ENCODE data around the gene LRP11. TPM values are rescaled to one million over a fixed set of nuclear protein-coding genes. Genes with fewer than 3 reads are reported as not detected.
A peak's percentile ranks its signal among the peaks of the same experiment; 100 is the strongest.
"Not testable (repeated sequence)": the region's sequence is repeated elsewhere in the genome, so short reads cannot be mapped to it uniquely, and the experiment has no call there.

LRP11 gene
- total and polyA plus RNA-seq, 2 experiments from 2014 or later = 50.3 to 108 TPM

- peaks cover 47% of the 10 kb centered on the region for H3K79me2 ChIP-seq (ENCODE audit: insufficient read depth)
- no peaks in the 10 kb centered on the region for H3K27me3 ChIP-seq (replicated peaks; ENCODE audit: insufficient read depth)
- no peak overlapping the region; the same call in 1 of the 2 replicates for H3K4me3 ChIP-seq
- peaks cover 35% of the 10 kb centered on the region for H3F3A ChIP-seq (ENCODE audit: insufficient read depth)
- H3K9ac ChIP-seq = no peak overlapping the region; the same call in 1 of the 2 replicates
- whole genome bisulfite sequencing, 2 experiments (ENCODE audit: low coverage in 1 of 2, low lambda C conversion rate in 2 of 2, missing lambda C conversion rate in 2 of 2) = 9 to 12% methylated on average over 7 of the region's 7 CpGs
- H3K36me3 ChIP-seq (ENCODE audit: low read depth) = no peaks in the 10 kb centered on the region
- peak overlapping the region; percentile 71 for H3K27ac ChIP-seq
- H2AFZ ChIP-seq = no peak overlapping the region
- no peaks in the 10 kb centered on the region for H3K9me3 ChIP-seq (ENCODE audit: low read depth)
- H4K20me1 ChIP-seq (ENCODE audit: insufficient read depth) = no peaks in the 10 kb centered on the region; the same call in 1 of the 2 replicates
- H3K9me2 ChIP-seq (ENCODE audit: insufficient read depth) = no peaks in the 10 kb centered on the region
- TF ChIP-seq EZH2phosphoT487 (IDR thresholded peaks at IDR 0.05; ENCODE audit: insufficient read depth, low read depth) (no peak), EZH2 (IDR thresholded peaks at IDR 0.05; ENCODE audit: insufficient read depth, poor library complexity, severe bottlenecking) (no peak)
- peaks cover 47% of the 10 kb centered on the region for H3K4me1 ChIP-seq (ENCODE audit: insufficient read depth)
- H3K4me2 ChIP-seq (ENCODE audit: unreplicated experiment) = peak overlapping the region; percentile 73
- in situ Hi-C loops (cut with MboI) = no loop called here
- DNase-seq = peak; percentile 93
These were observed 17.8 kb downstream of the LRP11 start for GRCh38 chr6:149846321-149846720.

GRCh38 chr6:149845549-149845948 lies 18.6 kb downstream of the LRP11 start:
- peaks cover 47% of the 10 kb centered on the region for H3K4me1 ChIP-seq (ENCODE audit: insufficient read depth)
- no peak overlapping the region for H3K4me3 ChIP-seq
- no peak for TF ChIP-seq EZH2phosphoT487 (IDR thresholded peaks at IDR 0.05; ENCODE audit: insufficient read depth, low read depth)
- TF ChIP-seq EZH2 (IDR thresholded peaks at IDR 0.05; ENCODE audit: insufficient read depth, poor library complexity, severe bottlenecking) = no peak
- no peak overlapping the region for H2AFZ ChIP-seq
- H3K4me2 ChIP-seq (ENCODE audit: unreplicated experiment) = no peak overlapping the region
- no peak overlapping the region for H3K9ac ChIP-seq
- peaks cover 36% of the 10 kb centered on the region for H3F3A ChIP-seq (ENCODE audit: insufficient read depth)
- no peaks in the 10 kb centered on the region; the same call in 1 of the 2 replicates for H4K20me1 ChIP-seq (ENCODE audit: insufficient read depth)
- in situ Hi-C loops (cut with MboI) = no loop called here
- no peaks in the 10 kb centered on the region for H3K9me2 ChIP-seq (ENCODE audit: insufficient read depth)
- no peaks in the 10 kb centered on the region for H3K27me3 ChIP-seq (replicated peaks; ENCODE audit: insufficient read depth)
- H3K27ac ChIP-seq = no peak overlapping the region
- peaks cover 40% of the 10 kb centered on the region for H3K79me2 ChIP-seq (ENCODE audit: insufficient read depth)
- no peak for DNase-seq
- WGBS, 2 experiments (ENCODE audit: low coverage in 1 of 2, low lambda C conversion rate in 2 of 2, missing lambda C conversion rate in 2 of 2) = 81 to 83% methylated on average over 3 of the region's 3 CpGs
- no peaks in the 10 kb centered on the region for H3K36me3 ChIP-seq (ENCODE audit: low read depth)
- H3K9me3 ChIP-seq (ENCODE audit: low read depth) = no peaks in the 10 kb centered on the region

- TF ChIP-seq EZH2 (IDR thresholded peaks at IDR 0.05; ENCODE audit: insufficient read depth, poor library complexity, severe bottlenecking) (no peak), EZH2phosphoT487 (IDR thresholded peaks at IDR 0.05; ENCODE audit: insufficient read depth, low read depth) (no peak)
- Histone ChIP-seq H4K20me1 (ENCODE audit: insufficient read depth) (no peaks in the 10 kb centered on the region; the same call in 1 of the 2 replicates), H3K4me3 (no peak overlapping the region), H2AFZ (no peak overlapping the region), H3K4me1 (ENCODE audit: insufficient read depth) (peaks cover 56% of the 10 kb centered on the region), H3F3A (ENCODE audit: insufficient read depth) (peaks cover 46% of the 10 kb centered on the region), H3K4me2 (ENCODE audit: unreplicated experiment) (no peak overlapping the region), H3K9me3 (ENCODE audit: low read depth) (no peaks in the 10 kb centered on the region), H3K36me3 (ENCODE audit: low read depth) (no peaks in the 10 kb centered on the region), H3K9me2 (ENCODE audit: insufficient read depth) (no peaks in the 10 kb centered on the region), H3K9ac (no peak overlapping the region), H3K27ac (peak overlapping the region; percentile 25; the same call in 1 of the 2 replicates), H3K79me2 (ENCODE audit: insufficient read depth) (peaks cover 33% of the 10 kb centered on the region), H3K27me3 (replicated peaks; ENCODE audit: insufficient read depth) (no peaks in the 10 kb centered on the region)
- no peak for DNase-seq
- in situ Hi-C loops (cut with MboI) = no loop called here
- WGBS, 2 experiments (ENCODE audit: low coverage in 1 of 2, low lambda C conversion rate in 2 of 2, missing lambda C conversion rate in 2 of 2) = 93 to 100% methylated on average over 2 of the region's 2 CpGs
These were observed 19.7 kb downstream of the LRP11 start for GRCh38 chr6:149844480-149844879.

- in situ Hi-C loops (cut with MboI) = not testable (repeated sequence)
These were observed 20.1 kb downstream of the LRP11 start for GRCh38 chr6:149844036-149844435.

More at GRCh38 chr6:149844036-149844435, 20.1 kb downstream of the LRP11 start:
- H3K36me3 ChIP-seq (ENCODE audit: low read depth); H4K20me1 ChIP-seq (ENCODE audit: insufficient read depth); H3K4me3 ChIP-seq; H3K9me2 ChIP-seq (ENCODE audit: insufficient read depth); H3K9me3 ChIP-seq (ENCODE audit: low read depth); H3K4me2 ChIP-seq (ENCODE audit: unreplicated experiment); H3K27me3 ChIP-seq (replicated peaks; ENCODE audit: insufficient read depth); H3K9ac ChIP-seq; H2AFZ ChIP-seq: not testable (repeated sequence)
- Histone ChIP-seq H3K27ac (peak overlapping the region; percentile 25; the same call in 1 of the 2 replicates), H3K4me1 (ENCODE audit: insufficient read depth) (peaks cover 56% of the 10 kb centered on the region), H3F3A (ENCODE audit: insufficient read depth) (peaks cover 46% of the 10 kb centered on the region), H3K79me2 (ENCODE audit: insufficient read depth) (peaks cover 33% of the 10 kb centered on the region)
- WGBS, 2 experiments (ENCODE audit: low coverage in 1 of 2, low lambda C conversion rate in 2 of 2, missing lambda C conversion rate in 2 of 2) = 84 to 85% methylated on average over 4 of the region's 4 CpGs
- peak; percentile 58 for DNase-seq

Measured in GM23248 (cell line).